Endometrial microvascular endothelial cells (primary cell): ENCODE data around the gene CACNA1D. TPM values are rescaled to one million over a fixed set of nuclear protein-coding genes. Genes with fewer than 3 reads are reported as not detected.
"Not testable (repeated sequence)": the region's sequence is repeated elsewhere in the genome, so short reads cannot be mapped to it uniquely, and the experiment has no call there.

Source experiments
- in situ Hi-C: cut with HindIII; loops from 2 replicates; pipeline ENCODE4 v1.10.0; 2017; ENCODE audit warnings: low sequenced_read_pairs, low pct_unique_long_range_greater_than_20kb; ENCODE audit errors: inconsistent ontology term
- total RNA-seq: library from RNA; depleted of rRNA; stranded (reverse); fragments of >200 nt; gene quantifications from one replicate; pipeline ENCODE4 v1.2.3, GENCODE V29; 2015; ENCODE audit errors: inconsistent ontology term

The CACNA1D gene
- total RNA-seq, 1 donor from 2014 or later = not detected

DNA sequence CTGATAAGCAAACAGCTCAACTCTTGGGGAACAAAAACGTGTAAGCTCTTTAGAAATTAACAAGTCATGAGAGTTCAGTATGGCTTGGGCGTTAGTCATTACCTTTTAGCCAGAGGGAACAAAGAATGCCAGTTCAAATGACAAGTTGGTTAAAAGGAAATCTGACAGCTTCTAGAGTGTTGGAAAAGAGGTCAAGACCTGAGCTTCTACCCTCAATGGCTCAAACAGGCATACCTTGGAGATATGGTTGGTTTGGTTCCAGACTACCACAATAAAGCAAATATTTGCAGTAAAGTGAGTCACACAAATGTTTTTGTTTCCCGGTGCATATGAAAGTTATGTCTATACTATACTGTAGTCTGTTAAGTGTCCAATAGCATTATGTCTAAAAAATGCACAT lies 136.1 kb downstream of the CACNA1D start:
- in situ Hi-C loops = no loop called here

- in situ Hi-C loops = no loop called here
Observed at GRCh38 chr3:53633197-53633787, 138.9 kb downstream of the CACNA1D start.

- in situ Hi-C loops = no loop called here
Observed at GRCh38 chr3:53635041-53635440, 140.6 kb downstream of the CACNA1D start.

- in situ Hi-C loops = not testable (repeated sequence)
Observed at GRCh38 chr3:53638806-53639205, 144.4 kb downstream of the CACNA1D start.

GRCh38 chr3:53641397-53641796 lies 147.0 kb downstream of the CACNA1D start:
- in situ Hi-C loops = no loop called here

GRCh38 chr3:53642211-53642610 lies 147.8 kb downstream of the CACNA1D start:
- in situ Hi-C loops = no loop called here

- in situ Hi-C loops = no loop called here
Observed at GRCh38 chr3:53643757-53644156, 149.3 kb downstream of the CACNA1D start.

- in situ Hi-C loops = no loop called here
Observed at GRCh38 chr3:53645754-53646153, 151.3 kb downstream of the CACNA1D start.

DNA sequence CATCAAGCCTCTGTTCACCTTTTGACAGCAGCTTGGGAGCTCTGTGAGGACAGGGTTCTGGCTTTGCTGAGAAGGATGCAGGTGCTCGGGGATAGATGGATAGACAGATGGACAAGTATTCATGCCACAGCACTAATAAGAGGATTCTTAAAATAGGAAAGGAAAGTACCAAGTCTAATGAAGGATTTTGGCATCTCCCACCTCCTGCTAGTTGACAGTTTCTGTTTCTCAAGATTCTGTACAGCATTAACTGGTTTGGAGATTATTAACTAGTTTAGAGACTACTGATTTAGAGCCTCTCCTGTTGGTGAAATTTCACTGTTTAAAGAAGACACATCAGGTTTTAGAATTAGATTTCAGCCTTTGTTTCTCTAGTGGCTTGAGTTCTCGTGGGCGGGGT lies 152.3 kb downstream of the CACNA1D start:
- in situ Hi-C loops = no loop called here

GRCh38 chr3:53649816-53650215 lies 155.4 kb downstream of the CACNA1D start:
- in situ Hi-C loops = no loop called here

GRCh38 chr3:53650424-53650823 lies 156.0 kb downstream of the CACNA1D start:
- in situ Hi-C loops = no loop called here

- in situ Hi-C loops = no loop called here
Observed at GRCh38 chr3:53650928-53651661, 156.7 kb downstream of the CACNA1D start.

GRCh38 chr3:53651927-53652326 lies 157.5 kb downstream of the CACNA1D start:
- in situ Hi-C loops = no loop called here

GRCh38 chr3:53657651-53658050 lies 163.2 kb downstream of the CACNA1D start:
- in situ Hi-C loops = no loop called here

- in situ Hi-C loops = no loop called here
Observed at GRCh38 chr3:53658613-53659193, 164.3 kb downstream of the CACNA1D start.

DNA sequence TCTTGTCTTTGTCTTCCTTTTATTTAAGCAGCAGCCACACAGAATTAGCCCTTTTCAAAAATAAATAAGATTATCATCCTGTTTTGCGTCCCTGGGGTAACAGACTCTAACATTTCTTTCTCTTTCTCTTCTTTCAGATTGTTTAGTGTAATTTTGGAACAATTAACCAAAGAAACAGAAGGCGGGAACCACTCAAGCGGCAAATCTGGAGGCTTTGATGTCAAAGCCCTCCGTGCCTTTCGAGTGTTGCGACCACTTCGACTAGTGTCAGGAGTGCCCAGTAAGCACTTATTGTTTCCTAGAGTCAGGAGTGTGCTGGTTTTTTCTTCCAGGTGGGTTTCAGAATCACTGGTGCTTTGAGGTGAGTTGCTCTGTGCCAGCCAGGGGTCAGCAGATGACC lies 165.6 kb downstream of the CACNA1D start:
- in situ Hi-C loops = no loop called here

DNA sequence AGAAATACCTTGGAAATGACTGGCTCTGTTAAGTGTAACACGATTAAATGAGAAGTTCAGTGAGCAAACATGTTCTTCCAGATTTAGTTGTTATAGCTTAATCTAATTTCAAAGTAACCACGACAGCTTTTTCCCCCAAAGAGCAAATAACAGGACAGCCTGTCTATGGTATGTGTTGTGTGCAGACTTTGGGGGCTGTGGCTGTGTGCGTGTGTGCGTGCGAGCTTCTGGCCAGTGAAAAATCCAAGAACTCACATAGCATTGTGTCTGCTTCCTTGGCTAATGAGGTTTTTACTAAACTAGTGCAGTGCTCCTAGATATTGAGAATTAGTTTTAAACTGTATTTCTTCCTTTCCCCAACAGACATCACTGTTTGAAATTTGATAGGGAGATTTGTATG lies 167.1 kb downstream of the CACNA1D start:
- in situ Hi-C loops = no loop called here

DNA sequence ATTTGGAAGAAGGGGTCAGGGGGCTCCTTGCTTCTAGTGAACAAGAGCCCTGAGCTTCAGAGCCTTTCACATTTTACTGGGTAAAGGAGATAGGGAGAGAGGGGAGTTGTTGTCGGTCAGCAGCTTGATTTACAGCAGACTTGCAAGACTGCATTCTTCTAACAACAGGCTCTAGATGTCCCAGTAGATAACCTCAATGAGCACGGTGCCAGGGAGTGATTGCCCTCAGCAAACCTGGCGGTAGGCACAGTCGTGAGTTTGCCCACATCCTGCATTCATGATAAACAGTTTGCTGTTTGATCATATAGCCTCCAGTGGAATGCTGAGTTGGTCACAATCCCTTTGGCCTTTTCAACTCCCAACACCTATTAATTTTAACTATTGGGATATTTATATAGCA lies 170.4 kb downstream of the CACNA1D start:
- in situ Hi-C loops = not testable (repeated sequence)

GRCh38 chr3:53665608-53666425 lies 171.4 kb downstream of the CACNA1D start:
- in situ Hi-C loops = no loop called here

- in situ Hi-C loops = no loop called here
Observed at GRCh38 chr3:53668872-53669271, 174.5 kb downstream of the CACNA1D start.
